Right lobe of liver (tissue), 6 donors: ENCODE measurements around the gene ESPNL. TPM values are rescaled to one million over a fixed set of nuclear protein-coding genes. Genes with fewer than 3 reads are reported as not detected.

Experiments used
- ATAC-seq, 4 donors: fragments of 200-7000 bp; cut with Tn5 transposase; one replicate each; pipeline ENCODE4 v1.9.1; 2020; ENCODE audit warnings: mild to moderate bottlenecking in 4 of 4, moderate library complexity in 4 of 4
- DNase-seq, 3 donors: peaks; one replicate each; pipeline ENCODE4 v3.0.0-alpha.2; 2020
- H3K27ac ChIP-seq, 3 donors: fragments of 200-600 bp; one replicate each; pipeline ENCODE4 v1.8.0; 2022
- H3K27me3 ChIP-seq, 2 donors: fragments of 200-600 bp; one replicate each; pipeline ENCODE4 v1.8.0; 2022
- H3K36me3 ChIP-seq, 4 donors: fragments of 200-600 bp; sonication (generic) in 1 of 4; one replicate each; pipeline versions ENCODE4 v1.5.1 to v1.8.0; 2017 to 2022; ENCODE audit warnings: control low read depth in 1 of 4
- H3K4me1 ChIP-seq, 4 donors: fragments of 200-600 bp; sonication (generic) in 1 of 4; one replicate each; pipeline versions ENCODE4 v1.5.1 to v1.8.0; 2017 to 2022; ENCODE audit warnings: control low read depth in 1 of 4
- H3K4me3 ChIP-seq, 3 donors: fragments of 200-600 bp; one replicate each; pipeline ENCODE4 v1.8.0; 2022
- H3K9me3 ChIP-seq, 4 donors: fragments of 200-600 bp; sonication (generic) in 1 of 4; one replicate each; pipeline versions ENCODE4 v1.5.1 to v1.8.0; 2017 to 2022; ENCODE audit warnings: control low read depth in 1 of 4
- POLR2A ChIP-seq: fragments of 450-650 bp; IDR thresholded peaks from one replicate; pipeline ENCODE4 v1.6.1; 2017; ENCODE audit warnings: antibody characterized with exemption, mild to moderate bottlenecking
- WGBS: methylation state at CpG from one replicate; pipeline ENCODE4 v1.1.6; 2018; ENCODE audit warnings: low coverage, low lambda C conversion rate; ENCODE audit not compliant: insufficient coverage; ENCODE audit errors: missing lambda C conversion rate; 5-methylcytosine and 5-hydroxymethylcytosine counted together
- intact Hi-C, 2 donors: fragments of 100-400 bp; cut with DNase I; formaldehyde crosslinking; loops; one replicate each; pipeline versions ENCODE4 v1.11.2 to v1.14.1; 2022
- total RNA-seq, 6 experiments: library from RNA; depleted of rRNA in 2 of 6; stranded (reverse); fragments of >200 nt in 2 of 6; fragmentation: NEBNext Ultra II Directional in 3 of 6; extraction: Animal tissue kit (Norgen Biotek cat#: 25700) in 3 of 6; gene quantifications; one replicate each; pipeline versions ENCODE4 v1.1.0 to v1.2.4, GENCODE V29; 2016 to 2023
- TF ChIP-seq, protein P1 (sequence below), 4 donors: fragments of 200-600 bp in 3 of 4; fragments of 450-650 bp in 1 of 4; IDR thresholded peaks; one replicate each; pipeline versions ENCODE4 v1.5.1 to v1.8.0; 2016 to 2022; ENCODE audit warnings: antibody characterized with exemption in 4 of 4, mild to moderate bottlenecking in 2 of 4
- donor health status: DM: no; HTN: yes; CAD: no.
- donor health status: DM: no; HTN: no; CAD: no.
- donor health status: DM: no; HTN: no; CAD: no.
- donor health status: DM: no; HTN: yes; CAD: no.
- donor health status: DM: no; HTN: yes; CAD: no.

Gene ESPNL
- total RNA-seq, 6 experiments from 2014 or later, result 0.11 to 1.1 (median 0.50) TPM

DNA sequence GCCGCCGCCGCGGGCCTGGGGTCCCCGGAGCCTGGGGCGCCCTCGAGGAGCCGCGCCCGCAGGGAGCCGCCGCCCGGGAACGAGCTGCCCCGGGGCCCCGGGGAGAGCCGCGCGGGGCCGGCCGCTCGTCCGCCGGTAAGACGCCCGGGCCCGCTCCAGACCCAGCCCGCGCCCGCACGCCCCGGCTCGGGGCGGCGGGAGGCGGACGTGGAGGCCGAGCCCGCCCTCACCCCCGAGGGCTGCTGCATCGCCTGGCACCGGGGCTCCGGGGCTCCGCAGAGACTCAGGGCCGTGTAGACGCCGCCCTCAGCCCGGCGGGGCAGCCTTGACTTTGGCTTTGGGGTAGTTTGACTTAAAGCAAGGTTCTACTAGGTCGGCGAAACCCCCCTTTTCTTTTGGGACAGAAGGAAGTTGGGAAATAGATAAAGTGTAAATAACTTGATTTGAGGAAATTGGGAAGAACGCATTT, 59.0 kb downstream of the ESPNL start:
- Histone ChIP-seq H3K4me3 (peak overlapping the region in 1 of 3 donors; percentile 24), H3K27me3 (no peaks in the 10 kb centered on the region)

DNA sequence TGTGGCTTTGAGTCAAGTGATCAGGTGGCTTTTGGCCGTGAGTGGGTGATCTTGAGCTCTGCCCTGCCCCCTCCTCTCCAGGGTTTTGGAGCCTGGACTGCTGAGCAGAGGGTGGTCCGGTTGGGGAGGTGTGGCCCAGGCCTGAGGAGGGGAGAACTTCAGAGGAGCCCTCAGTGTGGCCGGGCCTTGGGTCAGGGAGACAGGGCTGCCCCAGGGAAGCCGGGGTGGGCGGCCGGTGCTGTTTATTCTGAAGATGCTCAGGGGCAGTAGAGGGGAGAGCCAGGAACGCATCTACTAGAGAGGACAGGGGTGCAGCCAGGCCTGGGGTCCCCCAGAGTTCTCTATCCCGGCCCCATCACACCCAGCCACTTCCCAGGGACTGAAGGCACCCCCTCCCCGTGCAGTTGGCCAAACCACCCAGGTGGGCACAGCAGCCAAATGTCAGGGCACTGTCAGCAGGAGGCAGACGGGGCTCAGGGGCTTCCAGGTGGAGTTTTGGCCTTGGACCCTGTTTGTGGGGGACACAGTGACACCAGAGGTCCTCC, 59.6 kb downstream of the ESPNL start:
- intact Hi-C loops, result no loop called here
- no peak for TF ChIP-seq POLR2A
- TF ChIP-seq, protein P1, sequence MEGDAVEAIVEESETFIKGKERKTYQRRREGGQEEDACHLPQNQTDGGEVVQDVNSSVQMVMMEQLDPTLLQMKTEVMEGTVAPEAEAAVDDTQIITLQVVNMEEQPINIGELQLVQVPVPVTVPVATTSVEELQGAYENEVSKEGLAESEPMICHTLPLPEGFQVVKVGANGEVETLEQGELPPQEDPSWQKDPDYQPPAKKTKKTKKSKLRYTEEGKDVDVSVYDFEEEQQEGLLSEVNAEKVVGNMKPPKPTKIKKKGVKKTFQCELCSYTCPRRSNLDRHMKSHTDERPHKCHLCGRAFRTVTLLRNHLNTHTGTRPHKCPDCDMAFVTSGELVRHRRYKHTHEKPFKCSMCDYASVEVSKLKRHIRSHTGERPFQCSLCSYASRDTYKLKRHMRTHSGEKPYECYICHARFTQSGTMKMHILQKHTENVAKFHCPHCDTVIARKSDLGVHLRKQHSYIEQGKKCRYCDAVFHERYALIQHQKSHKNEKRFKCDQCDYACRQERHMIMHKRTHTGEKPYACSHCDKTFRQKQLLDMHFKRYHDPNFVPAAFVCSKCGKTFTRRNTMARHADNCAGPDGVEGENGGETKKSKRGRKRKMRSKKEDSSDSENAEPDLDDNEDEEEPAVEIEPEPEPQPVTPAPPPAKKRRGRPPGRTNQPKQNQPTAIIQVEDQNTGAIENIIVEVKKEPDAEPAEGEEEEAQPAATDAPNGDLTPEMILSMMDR (IDR thresholded peaks at IDR 0.05), result no peak

More for the DNA sequence above, 59.0 kb downstream of the ESPNL start:
- TF ChIP-seq POLR2A, result no peak
- TF ChIP-seq, protein P1 (IDR thresholded peaks at IDR 0.05), result no peak
- Histone ChIP-seq H3K36me3 (no peaks in the 10 kb centered on the region), H3K27ac (no peak overlapping the region), H3K4me1 (no peaks in the 10 kb centered on the region), H3K9me3 (no peaks in the 10 kb centered on the region)
- intact Hi-C loops, result no loop called here
- 6% methylated on average over 7 of the region's 52 CpGs for WGBS
- ATAC-seq, result no peak
- peak in 1 of 3 donors; percentile 22 for DNase-seq

DNA sequence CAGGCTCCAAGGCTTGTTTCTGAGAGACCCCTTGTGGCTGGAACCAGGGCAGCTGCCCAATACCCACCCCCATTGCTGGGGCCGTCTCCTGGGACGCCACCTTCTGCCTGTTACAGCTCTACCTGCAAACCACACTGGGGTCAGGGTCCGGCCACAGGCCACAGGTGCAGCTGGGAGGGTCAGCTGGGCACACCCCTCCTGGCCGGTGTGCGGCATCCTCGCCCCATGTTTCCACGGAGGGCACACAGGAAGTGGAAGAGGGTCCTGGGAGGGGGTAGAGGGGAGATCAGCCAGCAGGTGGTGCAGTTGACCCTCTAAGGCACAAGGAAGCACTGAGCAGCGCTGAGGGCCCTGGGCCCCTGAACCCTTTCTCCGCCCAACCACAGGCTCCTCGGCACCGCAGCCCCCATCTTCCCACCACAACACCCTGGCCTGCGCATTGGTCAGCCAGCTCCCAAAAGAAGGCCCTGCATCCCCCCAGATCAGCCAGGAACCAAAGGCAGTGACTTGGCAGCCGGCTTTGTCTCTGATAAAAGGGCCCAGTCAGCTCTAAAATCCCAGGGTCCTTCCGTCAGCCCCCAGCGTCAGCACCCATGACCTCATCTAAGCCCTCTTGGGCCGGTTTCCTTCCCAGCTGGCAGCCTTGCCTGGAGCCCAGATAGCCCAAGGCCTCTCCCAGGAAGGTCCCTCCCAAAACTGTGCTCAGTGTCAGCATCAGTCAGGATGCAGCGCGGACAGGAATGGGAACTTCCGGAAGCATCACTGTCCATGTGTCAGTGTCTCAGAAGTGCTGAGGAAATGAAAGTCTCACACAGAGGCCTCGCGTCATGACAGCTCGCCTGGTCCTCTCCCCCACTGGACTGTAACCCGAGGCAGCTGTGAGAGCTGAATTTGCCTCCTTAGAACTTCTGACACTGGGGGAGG, 60.3 kb downstream of the ESPNL start:
- Histone ChIP-seq H3K27me3 (no peaks in the 10 kb centered on the region), H3K9me3 (no peaks in the 10 kb centered on the region), H3K4me3 (no peak overlapping the region), H3K36me3 (no peaks in the 10 kb centered on the region), H3K4me1 (no peaks in the 10 kb centered on the region), H3K27ac (no peak overlapping the region)
- ATAC-seq (peak in 3 of 4 donors; percentile 17 to 30 (median 29)), DNase-seq (peak in 1 of 3 donors; percentile 47)
- 55% methylated on average over 4 of the region's 23 CpGs for WGBS
- TF ChIP-seq, protein P1 (IDR thresholded peaks at IDR 0.05), result peak in 1 of 4 donors; percentile 6
- no peak for TF ChIP-seq POLR2A
- intact Hi-C loops, result no loop called here

More for the DNA sequence above, 59.6 kb downstream of the ESPNL start:
- no peak for ATAC-seq
- no CpG with 5 or more reads among the region's 10 CpGs for WGBS
- no peaks in the 10 kb centered on the region for H3K9me3 ChIP-seq
- no peaks in the 10 kb centered on the region for H3K27me3 ChIP-seq
- no peaks in the 10 kb centered on the region for H3K36me3 ChIP-seq
- no peaks in the 10 kb centered on the region for H3K4me1 ChIP-seq
- H3K4me3 ChIP-seq, result no peak overlapping the region
- peak in 1 of 3 donors; percentile 35 for DNase-seq
- H3K27ac ChIP-seq, result no peak overlapping the region

DNA sequence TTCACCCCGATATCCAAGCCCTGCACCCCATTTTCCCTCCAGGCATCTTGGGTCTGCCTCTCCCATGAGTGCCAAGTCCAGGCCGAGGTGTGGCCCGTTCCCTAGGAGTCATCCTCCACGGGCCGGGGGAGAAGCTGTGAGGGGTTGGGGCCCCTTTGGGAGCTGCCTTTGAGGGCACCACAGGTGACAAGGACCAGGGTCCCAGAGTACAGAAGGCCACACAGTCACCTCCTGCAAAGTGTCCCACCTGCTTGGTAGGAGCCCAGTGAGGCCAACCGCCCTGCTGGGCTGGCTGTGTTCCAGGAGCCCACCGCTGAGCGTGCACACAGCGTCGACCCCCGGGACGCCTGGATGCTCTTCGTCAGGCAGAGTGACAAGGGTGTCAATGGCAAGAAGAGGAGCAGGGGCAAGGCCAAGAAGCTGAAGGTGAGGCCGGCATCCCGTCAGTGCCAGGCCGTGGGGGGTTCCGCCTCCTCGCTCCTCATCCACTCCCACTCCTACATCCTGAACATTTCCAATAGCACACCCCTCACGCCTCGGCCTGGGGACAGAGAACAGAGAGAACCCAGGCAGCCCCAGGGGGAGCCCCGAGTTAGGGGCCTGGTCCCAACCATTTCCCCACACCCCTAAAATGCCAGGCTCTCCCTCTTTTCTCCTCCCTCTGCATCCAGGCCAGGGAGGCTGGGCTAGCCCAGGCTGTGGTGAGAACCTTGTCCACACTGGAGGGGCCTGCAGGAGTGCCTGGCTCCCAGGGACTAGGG, 61.3 kb downstream of the ESPNL start:
- no peaks in the 10 kb centered on the region for H3K27me3 ChIP-seq
- no peak for DNase-seq
- 96% methylated on average over 5 of the region's 21 CpGs for whole genome bisulfite sequencing
- H3K4me1 ChIP-seq, result no peaks in the 10 kb centered on the region
- H3K36me3 ChIP-seq, result no peaks in the 10 kb centered on the region
- no peak overlapping the region for H3K27ac ChIP-seq
- no peak for ATAC-seq
- H3K9me3 ChIP-seq, result no peaks in the 10 kb centered on the region
- intact Hi-C loops, result no loop called here
- H3K4me3 ChIP-seq, result no peak overlapping the region
- no peak for TF ChIP-seq POLR2A
- TF ChIP-seq, protein P1 (IDR thresholded peaks at IDR 0.05), result no peak
